A673 (cell line): Measurements from ENCODE around the gene FRMPD1. TPM values are rescaled to one million over a fixed set of nuclear protein-coding genes. Genes with fewer than 3 reads are reported as not detected.

ENCODE experiments used
- BruUV-seq: library from RNA; stranded (reverse); fragments of 400-500 nt; replicated peaks from 2 replicates; lab custom pipeline; 2021; lab: Mats Ljungman, UMichigan
- CTCF ChIA-PET: fragments of 300-600 bp; sonication (Branson Sonifier 250); formaldehyde crosslinking; loops from one replicate; lab custom pipeline; 2022; ENCODE audit warnings: antibody characterized with exemption; lab: Charles Lee
- POLR2A ChIA-PET: fragments of 300-600 bp; sonication (Branson Sonifier 250); formaldehyde crosslinking; loops from one replicate; lab custom pipeline; 2022; ENCODE audit warnings: antibody characterized with exemption; ENCODE audit not compliant: low non-redundant PET; lab: Charles Lee
- DNase-seq: peaks from one replicate; pipeline ENCODE4 v3.0.0-alpha.2; 2015; ENCODE audit warnings: low spot score
- H3K27ac ChIP-seq: fragments of 200-600 bp; sonication (generic); 2 replicates; pipeline ENCODE4 v1.5.1; 2016; ENCODE audit warnings: mixed run types, low read depth, mild to moderate bottlenecking, mixed read lengths, antibody characterized with exemption, low read length; ENCODE audit not compliant: poor library complexity, severe bottlenecking
- H3K27me3 ChIP-seq: fragments of 200-600 bp; sonication (generic); replicated peaks from 2 replicates; pipeline ENCODE4 v1.6.1; 2017; ENCODE audit warnings: mixed run types, low read depth, mild to moderate bottlenecking, mixed read lengths, antibody characterized with exemption, low read length; ENCODE audit not compliant: insufficient read depth, poor library complexity
- H3K36me3 ChIP-seq: fragments of 200-600 bp; sonication (generic); 2 replicates; pipeline ENCODE4 v1.6.1; 2016; ENCODE audit warnings: mixed run types, mild to moderate bottlenecking, mixed read lengths, antibody characterized with exemption, low read length; ENCODE audit not compliant: insufficient read depth, poor library complexity, severe bottlenecking
- H3K4me1 ChIP-seq: fragments of 200-600 bp; sonication (generic); 2 replicates; pipeline ENCODE4 v1.6.1; 2017; ENCODE audit warnings: mixed run types, mild to moderate bottlenecking, mixed read lengths, antibody characterized with exemption, low read length; ENCODE audit not compliant: insufficient read depth, poor library complexity, severe bottlenecking
- H3K4me3 ChIP-seq: fragments of 200-600 bp; sonication (generic); 2 replicates; pipeline ENCODE4 v1.5.1; 2016; ENCODE audit warnings: low read depth, mixed run types, mild to moderate bottlenecking, mixed read lengths, low read length; ENCODE audit not compliant: poor library complexity, severe bottlenecking
- H3K9me3 ChIP-seq: fragments of 200-600 bp; sonication (generic); 2 replicates; pipeline ENCODE4 v1.6.1; 2016; ENCODE audit warnings: mixed run types, low read depth, mild to moderate bottlenecking, mixed read lengths, antibody characterized with exemption, low read length; ENCODE audit not compliant: poor library complexity, severe bottlenecking
- CTCF ChIP-seq: fragments of 300-800, 200-600 bp; sonication (generic); conservative IDR thresholded peaks from 2 replicates; pipeline ENCODE4 v1.5.1; 2017; ENCODE audit warnings: low read depth, mild to moderate bottlenecking, antibody characterized with exemption, low read length, moderate library complexity, mixed read lengths
- EZH2 ChIP-seq: fragments of 200-600 bp; sonication (generic); IDR thresholded peaks from 2 replicates; pipeline ENCODE4 v1.6.1; 2017; ENCODE audit warnings: borderline replicate concordance, low read depth, mild to moderate bottlenecking, mixed read lengths, antibody characterized with exemption, low read length; ENCODE audit not compliant: poor library complexity, severe bottlenecking
- intact Hi-C: fragments of 100-400 bp; cut with micrococcal nuclease; formaldehyde crosslinking; loops from one replicate; pipeline ENCODE4 v1.10.0; 2022; ENCODE audit not compliant: unreplicated experiment
- total RNA-seq: library from RNA; stranded (reverse); gene quantifications from 2 replicates; pipeline ENCODE4 v1.2.3, GENCODE V29; 2021

The FRMPD1 gene
- total RNA-seq, 1 experiment from 2014 or later: not detected

DNA sequence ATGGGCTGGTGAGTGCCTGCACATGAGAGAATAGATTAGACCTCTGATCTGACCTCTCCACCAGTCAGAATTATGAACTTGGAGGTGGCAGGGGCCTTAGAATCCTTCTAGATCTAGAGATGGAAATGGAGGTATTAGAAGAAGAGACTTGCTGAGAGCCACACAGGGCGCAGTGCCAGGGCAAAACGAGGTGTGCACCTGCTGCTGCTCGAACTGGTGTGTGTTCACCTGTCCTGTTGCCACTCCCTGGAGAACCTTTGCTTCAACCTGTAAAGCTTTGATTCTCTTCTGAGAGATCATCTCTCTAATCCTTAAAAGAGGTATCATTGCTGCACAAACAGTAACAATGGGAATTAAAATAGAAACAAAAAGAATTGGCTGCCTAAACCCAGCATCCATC lies 24.9 kb downstream of the FRMPD1 start:
- no peak overlapping the region for H3K27ac ChIP-seq
- intact Hi-C loops: no loop called here

DNA sequence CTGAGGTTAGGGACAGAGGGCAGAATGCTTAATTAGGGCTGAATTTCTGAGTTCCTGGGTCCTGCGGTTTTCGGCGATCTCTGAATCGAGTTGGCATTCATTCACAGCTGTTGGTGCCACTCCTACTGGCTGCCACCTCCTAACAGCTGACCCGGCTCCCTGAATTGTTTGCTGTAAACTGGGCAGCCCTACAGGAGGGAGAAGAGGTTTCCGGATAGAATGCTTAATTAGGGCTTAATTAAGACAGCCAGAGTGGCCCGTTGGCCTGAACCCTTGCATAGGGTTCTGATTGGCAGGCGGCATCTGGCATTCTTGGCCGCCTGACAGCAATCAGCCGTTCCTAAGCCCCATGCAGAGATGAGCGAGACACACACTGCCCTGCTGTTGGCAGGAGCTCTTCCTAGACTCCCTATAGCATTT lies 25.7 kb downstream of the FRMPD1 start:
- H3K36me3 ChIP-seq: no peaks in the 10 kb centered on the region
- H3K9me3 ChIP-seq: no peaks in the 10 kb centered on the region
- CTCF ChIA-PET: no interaction called here
- no peak overlapping the region for H3K27ac ChIP-seq
- intact Hi-C loops: no loop called here
- TF ChIP-seq CTCF (no peak), EZH2 (no peak)
- peaks cover 11% of the 10 kb centered on the region for H3K4me1 ChIP-seq
- POLR2A ChIA-PET: no interaction called here
- peak; percentile 78 for DNase-seq
- no TSS peak for BruUV-seq
- peaks cover 3% of the 10 kb centered on the region for H3K27me3 ChIP-seq
- no peak overlapping the region for H3K4me3 ChIP-seq

More for the DNA sequence above, 24.9 kb downstream of the FRMPD1 start:
- Histone ChIP-seq H3K36me3 (no peaks in the 10 kb centered on the region), H3K9me3 (no peaks in the 10 kb centered on the region), H3K4me1 (peaks cover 11% of the 10 kb centered on the region), H3K4me3 (no peak overlapping the region), H3K27me3 (peaks cover 6% of the 10 kb centered on the region)
- DNase-seq: no peak
- ChIA-PET POLR2A (no interaction called here), CTCF (no interaction called here)
- no peak for TF ChIP-seq EZH2
- no peak for TF ChIP-seq CTCF
- no TSS peak for BruUV-seq

DNA sequence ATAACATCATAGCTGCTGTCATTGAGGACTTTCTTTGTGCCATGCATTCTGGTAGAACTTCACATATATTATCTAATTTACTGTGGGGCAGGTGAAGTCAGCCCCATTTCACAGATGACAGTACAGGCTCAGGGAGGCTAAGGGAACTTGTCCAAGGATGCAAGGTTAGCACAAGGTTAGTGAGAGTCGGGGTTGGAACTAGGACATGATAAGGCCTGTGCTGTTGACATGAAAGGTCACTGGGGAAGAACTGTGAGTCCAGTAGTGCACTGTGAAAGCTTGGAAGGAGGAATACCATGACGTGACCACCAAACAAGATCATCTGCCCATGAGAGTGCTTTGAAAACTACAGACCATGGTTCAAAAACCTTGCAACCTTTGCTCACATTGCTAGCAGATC lies 26.7 kb downstream of the FRMPD1 start:
- H3K27me3 ChIP-seq: peaks cover 13% of the 10 kb centered on the region
- ChIA-PET POLR2A (no interaction called here), CTCF (no interaction called here)
- TF ChIP-seq CTCF (no peak), EZH2 (no peak)
- intact Hi-C loops: no loop called here
- no peaks in the 10 kb centered on the region for H3K36me3 ChIP-seq
- no peak overlapping the region for H3K27ac ChIP-seq
- no peaks in the 10 kb centered on the region for H3K9me3 ChIP-seq
- H3K4me1 ChIP-seq: peaks cover 11% of the 10 kb centered on the region
- no TSS peak for BruUV-seq
- H3K4me3 ChIP-seq: no peak overlapping the region
- DNase-seq: no peak
